Neuronal stem cell (in vitro differentiated cells): ENCODE measurements around the gene TMEM33.

Experiments
- DNase-seq: peaks from one replicate; pipeline ENCODE4 v3.0.0-alpha.2; 2013; ENCODE audit warnings: low spot score
- H2AFZ ChIP-seq: one replicate; pipeline ENCODE4 v1.6.1; 2013; ENCODE audit warnings: mild to moderate bottlenecking, low read length, inconsistent platforms
- H2AK5ac ChIP-seq: 2 replicates; pipeline ENCODE4 v1.6.1; 2013; ENCODE audit warnings: low read depth, mild to moderate bottlenecking, inconsistent platforms, low read length, moderate library complexity, mixed read lengths
- H2BK120ac ChIP-seq: 2 replicates; pipeline ENCODE4 v1.6.1; 2013; ENCODE audit warnings: low read depth, mild to moderate bottlenecking, inconsistent platforms, low read length, moderate library complexity, mixed read lengths
- H2BK12ac ChIP-seq: one replicate; pipeline ENCODE4 v1.6.1; 2013; ENCODE audit warnings: low read length, inconsistent platforms
- H2BK15ac ChIP-seq: 2 replicates; pipeline ENCODE4 v1.6.1; 2013; ENCODE audit warnings: mild to moderate bottlenecking, low read length, inconsistent platforms, mixed read lengths
- H2BK5ac ChIP-seq: one replicate; pipeline ENCODE4 v1.6.1; 2013; ENCODE audit warnings: inconsistent platforms, mild to moderate bottlenecking, low read length, moderate library complexity
- H3K14ac ChIP-seq: one replicate; pipeline ENCODE4 v1.6.1; 2013; ENCODE audit warnings: low read length, inconsistent platforms
- H3K18ac ChIP-seq: 2 replicates; pipeline ENCODE4 v1.6.1; 2013; ENCODE audit warnings: low read length, inconsistent platforms
- H3K23ac ChIP-seq: 2 replicates; pipeline ENCODE4 v1.6.1; 2013; ENCODE audit warnings: low read depth, mild to moderate bottlenecking, mixed read lengths, low read length, inconsistent platforms; ENCODE audit not compliant: poor library complexity
- H3K27ac ChIP-seq: replicated peaks from 3 replicates; pipeline ENCODE4 v1.5.1; 2013; ENCODE audit warnings: low read length, inconsistent platforms
- H3K27me3 ChIP-seq, 3 experiments: 2 replicates each; pipeline ENCODE4 v1.6.1; 2013; ENCODE audit warnings: low read length in 3 of 3, mild to moderate bottlenecking in 2 of 3, inconsistent platforms in 1 of 3, low read depth in 1 of 3, mixed read lengths in 1 of 3, moderate library complexity in 1 of 3; ENCODE audit not compliant: control insufficient read depth in 3 of 3, insufficient read depth in 3 of 3
- H3K36me3 ChIP-seq, 2 donors: replicated peaks in 1 of 2; 2 replicates each; pipeline ENCODE4 v1.6.1; 2013; ENCODE audit warnings: low read length in 2 of 2; ENCODE audit not compliant: control insufficient read depth in 2 of 2, insufficient read depth in 2 of 2
- H3K4ac ChIP-seq: 2 replicates; pipeline ENCODE4 v1.6.1; 2013; ENCODE audit warnings: inconsistent platforms, mild to moderate bottlenecking, low read length, moderate library complexity
- H3K4me1 ChIP-seq, 2 donors: 1 replicate in 1 of 2; 2 replicates in 1 of 2; pipeline ENCODE4 v1.6.1; 2013; ENCODE audit warnings: low read length in 2 of 2, low read depth in 1 of 2; ENCODE audit not compliant: control insufficient read depth in 2 of 2, insufficient read depth in 1 of 2
- H3K4me2 ChIP-seq: one replicate; pipeline ENCODE4 v1.6.1; 2013; ENCODE audit warnings: mild to moderate bottlenecking, low read length, inconsistent platforms; ENCODE audit not compliant: insufficient read depth, poor library complexity, severe bottlenecking
- H3K4me3 ChIP-seq, 2 donors: 2 replicates each; pipeline ENCODE4 v1.5.1; 2013; ENCODE audit warnings: low read length in 2 of 2, mild to moderate bottlenecking in 2 of 2, inconsistent platforms in 1 of 2, moderate library complexity in 1 of 2
- H3K79me1 ChIP-seq: one replicate; pipeline ENCODE4 v1.6.1; 2013; ENCODE audit warnings: low read depth, mild to moderate bottlenecking, inconsistent platforms, low read length, moderate library complexity
- H3K9ac ChIP-seq: one replicate; pipeline ENCODE4 v1.6.1; 2013; ENCODE audit warnings: mild to moderate bottlenecking, low read depth, low read length, inconsistent platforms; ENCODE audit not compliant: poor library complexity
- H3K9me3 ChIP-seq, 2 donors: replicated peaks in 1 of 2; 2 replicates each; pipeline versions ENCODE3 to v1.6.1; 2013; ENCODE audit warnings: low read length in 2 of 2, mild to moderate bottlenecking in 2 of 2, inconsistent platforms in 1 of 2, low read depth in 1 of 2, mixed read lengths in 1 of 2, moderate library complexity in 1 of 2; ENCODE audit not compliant: control insufficient read depth in 2 of 2, insufficient read depth in 1 of 2
- H4K8ac ChIP-seq: one replicate; pipeline ENCODE4 v1.6.1; 2013; ENCODE audit warnings: low read depth, mild to moderate bottlenecking, inconsistent platforms, low read length, moderate library complexity
- H4K91ac ChIP-seq: one replicate; pipeline ENCODE4 v1.6.1; 2013; ENCODE audit warnings: low read length, low read depth, mild to moderate bottlenecking, inconsistent platforms; ENCODE audit not compliant: poor library complexity
- WGBS, 2 donors: extraction: QIAGEN DNeasy Blood & Tissue Kit; methylation state at CpG; one replicate each; pipeline ENCODE4 v1.1.7; 2013; ENCODE audit warnings: missing lambda C conversion rate in 2 of 2, mixed read lengths in 1 of 2; ENCODE audit not compliant: insufficient read length in 2 of 2, insufficient replicate concordance in 1 of 2; ENCODE audit errors: extremely low coverage in 2 of 2; 5-methylcytosine and 5-hydroxymethylcytosine counted together

Gene TMEM33

GRCh38 chr4:41985151-41985550, 49.9 kb downstream of the TMEM33 start:
- Histone ChIP-seq H3K36me3 (no peaks in the 10 kb centered on the region), H3K9ac (no peak overlapping the region), H2BK12ac (no peak overlapping the region), H3K4me2 (no peak overlapping the region), H3K4ac (no peak overlapping the region), H3K23ac (no peak overlapping the region), H3K79me1 (no peaks in the 10 kb centered on the region), H3K14ac (no peak overlapping the region), H3K27ac (no peak overlapping the region), H2BK15ac (no peak overlapping the region), H4K91ac (no peak overlapping the region), H2AFZ (no peak overlapping the region), H2AK5ac (no peak overlapping the region), H3K4me1 (no peaks in the 10 kb centered on the region), H2BK120ac (no peak overlapping the region), H4K8ac (no peak overlapping the region), H3K18ac (no peak overlapping the region), H3K4me3 (no peak overlapping the region), H2BK5ac (no peak overlapping the region), H3K27me3 (no peaks in the 10 kb centered on the region), H3K9me3 (peaks cover 0 to 2% of the 10 kb centered on the region in 2 donors)
- no CpG with 5 or more reads among the region's 1 CpG for WGBS, 2 donors
- DNase-seq = no peak

GRCh38 chr4:41989994-41990364, 54.8 kb downstream of the TMEM33 start:
- no peak overlapping the region for H2AK5ac ChIP-seq
- H3K18ac ChIP-seq = no peak overlapping the region
- H3K14ac ChIP-seq = no peak overlapping the region
- peak overlapping the region; percentile 71 for H3K9ac ChIP-seq
- H4K8ac ChIP-seq = no peak overlapping the region
- no peak for DNase-seq
- no peak overlapping the region for H4K91ac ChIP-seq
- no peaks in the 10 kb centered on the region for H3K9me3 ChIP-seq
- no CpG with 5 or more reads among the region's 12 CpGs for WGBS, 2 donors
- no peaks in the 10 kb centered on the region for H3K36me3 ChIP-seq
- H3K27ac ChIP-seq = no peak overlapping the region
- peaks cover 8% of the 10 kb centered on the region for H3K79me1 ChIP-seq
- H3K4me3 ChIP-seq = peak overlapping the region; percentile 89 to 98
- H3K27me3 ChIP-seq = no peaks in the 10 kb centered on the region
- peak overlapping the region; percentile 83 for H3K4me2 ChIP-seq
- H2AFZ ChIP-seq = peak overlapping the region; percentile 90
- H2BK12ac ChIP-seq = no peak overlapping the region
- no peak overlapping the region for H3K4ac ChIP-seq
- peaks cover 3 to 10% of the 10 kb centered on the region in 2 donors for H3K4me1 ChIP-seq
- no peak overlapping the region for H2BK5ac ChIP-seq
- no peak overlapping the region for H2BK120ac ChIP-seq
- H2BK15ac ChIP-seq = no peak overlapping the region
- peak overlapping the region; percentile 62 for H3K23ac ChIP-seq

- no CpG with 5 or more reads among the region's 64 CpGs for WGBS, 2 donors
Measured at GRCh38 chr4:41990365-41991111, 55.3 kb downstream of the TMEM33 start, which contains the start of gene SLC30A9. Gene SLC30A9 (plus strand): TSS chr4:41990530. CDS start chr4:41990652, 122 bp downstream.

GRCh38 chr4:41991916-41992767, 56.9 kb downstream of the TMEM33 start:
- H3K79me1 ChIP-seq = peaks cover 11% of the 10 kb centered on the region
- peak overlapping the region in 1 of 2 donors; percentile 25 for H3K4me3 ChIP-seq
- H2BK120ac ChIP-seq = no peak overlapping the region
- H2AFZ ChIP-seq = no peak overlapping the region
- no peak overlapping the region for H3K27ac ChIP-seq
- H3K36me3 ChIP-seq = peaks cover 0 to 5% of the 10 kb centered on the region in 2 donors
- peaks cover 3 to 10% of the 10 kb centered on the region in 2 donors for H3K4me1 ChIP-seq
- H3K9me3 ChIP-seq = no peaks in the 10 kb centered on the region
- H2BK15ac ChIP-seq = no peak overlapping the region
- H3K23ac ChIP-seq = no peak overlapping the region
- no peak overlapping the region for H4K91ac ChIP-seq
- H3K14ac ChIP-seq = no peak overlapping the region
- H3K9ac ChIP-seq = no peak overlapping the region
- H3K18ac ChIP-seq = no peak overlapping the region
- WGBS, 2 donors = no CpG with 5 or more reads among the region's 10 CpGs
- H2BK5ac ChIP-seq = no peak overlapping the region
- H4K8ac ChIP-seq = no peak overlapping the region
- H3K27me3 ChIP-seq = no peaks in the 10 kb centered on the region
- H3K4ac ChIP-seq = no peak overlapping the region
- H2BK12ac ChIP-seq = no peak overlapping the region
- no peak overlapping the region for H3K4me2 ChIP-seq
- H2AK5ac ChIP-seq = no peak overlapping the region
- DNase-seq = no peak

More at GRCh38 chr4:41990365-41991111, 55.3 kb downstream of the TMEM33 start, which contains the start of gene SLC30A9:
- peak; percentile 90 for DNase-seq
- H3K79me1 ChIP-seq = peaks cover 8% of the 10 kb centered on the region
- no peak within 1 kb of the TSS for H2BK12ac ChIP-seq
- H3K27me3 ChIP-seq = no peaks in the 10 kb centered on the region
- no peak within 1 kb of the TSS for H2BK15ac ChIP-seq
- peak within 1 kb of the TSS; percentile 24 for H3K27ac ChIP-seq
- no peak within 1 kb of the TSS for H2BK5ac ChIP-seq
- H3K18ac ChIP-seq = peak within 1 kb of the TSS; percentile 89
- H2AK5ac ChIP-seq = no peak within 1 kb of the TSS
- peak within 1 kb of the TSS; percentile 89 to 98 for H3K4me3 ChIP-seq
- peak within 1 kb of the TSS; percentile 20 for H4K91ac ChIP-seq
- H2BK120ac ChIP-seq = no peak within 1 kb of the TSS
- no peak within 1 kb of the TSS for H3K4ac ChIP-seq
- H4K8ac ChIP-seq = no peak within 1 kb of the TSS
- H3K9me3 ChIP-seq = no peaks in the 10 kb centered on the region
- H3K14ac ChIP-seq = peak within 1 kb of the TSS; percentile 91
- H3K9ac ChIP-seq = peak within 1 kb of the TSS; percentile 95
- peak within 1 kb of the TSS; percentile 90 for H2AFZ ChIP-seq
- peak within 1 kb of the TSS; percentile 62 for H3K23ac ChIP-seq
- H3K4me1 ChIP-seq = peaks cover 3 to 10% of the 10 kb centered on the region in 2 donors
- H3K36me3 ChIP-seq = no peaks in the 10 kb centered on the region
- peak within 1 kb of the TSS; percentile 83 for H3K4me2 ChIP-seq
